Type B pancreatic cell (in vitro differentiated cells): ENCODE measurements around the gene GFPT1. TPM values are rescaled to one million over a fixed set of nuclear protein-coding genes. Genes with fewer than 3 reads are reported as not detected.

Experiments used
- DNase-seq: peaks from one replicate; pipeline ENCODE4 v3.0.0; 2021; ENCODE audit warnings: mixed read lengths; ENCODE audit not compliant: unreplicated experiment; ENCODE audit errors: extremely low spot score
- H3K27ac Mint-ChIP-seq: 2 replicates; pipeline ENCODE4 v1.8.0; 2021; ENCODE audit warnings: mild to moderate bottlenecking, mixed read lengths
- H3K27me3 Mint-ChIP-seq: 2 replicates; pipeline ENCODE4 v1.8.0; 2021; ENCODE audit warnings: mixed read lengths
- H3K36me3 Mint-ChIP-seq: 2 replicates; pipeline ENCODE4 v1.8.0; 2021; ENCODE audit warnings: mixed read lengths
- H3K4me1 Mint-ChIP-seq: one replicate; pipeline ENCODE4 v1.8.0; 2021; ENCODE audit warnings: mixed read lengths; ENCODE audit not compliant: unreplicated experiment
- H3K4me3 Mint-ChIP-seq: 2 replicates; pipeline ENCODE4 v1.8.0; 2021; ENCODE audit warnings: mild to moderate bottlenecking, mixed read lengths
- H3K9me3 Mint-ChIP-seq: 2 replicates; pipeline ENCODE4 v1.8.0; 2021; ENCODE audit warnings: mixed read lengths
- total RNA-seq: library from RNA; stranded (reverse); gene quantifications from 2 replicates; pipeline ENCODE4 v1.2.1, GENCODE V29; 2021; ENCODE audit warnings: low replicate concordance
- TF ChIP-seq, protein P1 (sequence below): fragments of 200-600 bp; sonication (generic); conservative IDR thresholded peaks from 2 replicates; pipeline ENCODE4 v1.5.0; 2021; ENCODE audit warnings: antibody characterized with exemption, mild to moderate bottlenecking

The GFPT1 gene
- total RNA-seq, 1 donor from 2014 or later, result 46.0 TPM

DNA sequence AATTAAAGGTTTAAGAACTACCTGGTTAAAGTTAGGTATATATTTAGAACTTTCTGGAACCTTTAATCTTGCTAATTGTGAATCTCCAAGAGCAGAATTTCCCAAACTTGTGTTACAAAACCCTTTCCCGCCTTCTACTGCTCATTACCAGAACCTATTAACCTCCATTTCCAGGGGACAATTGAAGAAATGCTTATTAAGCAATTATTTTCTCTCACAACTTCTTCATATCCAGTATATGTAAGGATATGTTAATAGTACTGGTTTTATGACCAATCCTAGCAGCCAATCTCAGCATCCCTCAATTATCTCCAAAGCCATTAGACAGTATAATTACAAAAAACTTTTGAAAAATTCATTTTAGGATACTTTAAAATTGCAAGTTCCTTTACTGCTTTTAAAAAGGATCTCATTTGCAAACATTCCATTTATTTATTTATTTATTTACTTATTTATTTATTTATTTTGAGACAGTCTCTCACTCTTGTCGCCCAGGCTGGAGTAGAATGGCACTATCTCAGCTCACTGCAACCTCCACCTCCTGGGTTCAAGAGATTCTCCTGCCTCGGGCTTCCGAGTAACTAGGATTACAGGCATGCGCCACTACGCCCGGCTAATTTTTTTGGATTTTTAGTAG is 3.7 kb downstream of the GFPT1 start:
- no peak overlapping the region for H3K4me3 Mint-ChIP-seq
- no peak for DNase-seq
- H3K4me1 Mint-ChIP-seq, result peaks cover 32% of the 10 kb centered on the region
- TF ChIP-seq, protein P1, sequence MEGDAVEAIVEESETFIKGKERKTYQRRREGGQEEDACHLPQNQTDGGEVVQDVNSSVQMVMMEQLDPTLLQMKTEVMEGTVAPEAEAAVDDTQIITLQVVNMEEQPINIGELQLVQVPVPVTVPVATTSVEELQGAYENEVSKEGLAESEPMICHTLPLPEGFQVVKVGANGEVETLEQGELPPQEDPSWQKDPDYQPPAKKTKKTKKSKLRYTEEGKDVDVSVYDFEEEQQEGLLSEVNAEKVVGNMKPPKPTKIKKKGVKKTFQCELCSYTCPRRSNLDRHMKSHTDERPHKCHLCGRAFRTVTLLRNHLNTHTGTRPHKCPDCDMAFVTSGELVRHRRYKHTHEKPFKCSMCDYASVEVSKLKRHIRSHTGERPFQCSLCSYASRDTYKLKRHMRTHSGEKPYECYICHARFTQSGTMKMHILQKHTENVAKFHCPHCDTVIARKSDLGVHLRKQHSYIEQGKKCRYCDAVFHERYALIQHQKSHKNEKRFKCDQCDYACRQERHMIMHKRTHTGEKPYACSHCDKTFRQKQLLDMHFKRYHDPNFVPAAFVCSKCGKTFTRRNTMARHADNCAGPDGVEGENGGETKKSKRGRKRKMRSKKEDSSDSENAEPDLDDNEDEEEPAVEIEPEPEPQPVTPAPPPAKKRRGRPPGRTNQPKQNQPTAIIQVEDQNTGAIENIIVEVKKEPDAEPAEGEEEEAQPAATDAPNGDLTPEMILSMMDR, result no peak
- peaks cover 24% of the 10 kb centered on the region for H3K36me3 Mint-ChIP-seq
- no peaks in the 10 kb centered on the region for H3K9me3 Mint-ChIP-seq
- no peaks in the 10 kb centered on the region for H3K27me3 Mint-ChIP-seq
- no peak overlapping the region for H3K27ac Mint-ChIP-seq

DNA sequence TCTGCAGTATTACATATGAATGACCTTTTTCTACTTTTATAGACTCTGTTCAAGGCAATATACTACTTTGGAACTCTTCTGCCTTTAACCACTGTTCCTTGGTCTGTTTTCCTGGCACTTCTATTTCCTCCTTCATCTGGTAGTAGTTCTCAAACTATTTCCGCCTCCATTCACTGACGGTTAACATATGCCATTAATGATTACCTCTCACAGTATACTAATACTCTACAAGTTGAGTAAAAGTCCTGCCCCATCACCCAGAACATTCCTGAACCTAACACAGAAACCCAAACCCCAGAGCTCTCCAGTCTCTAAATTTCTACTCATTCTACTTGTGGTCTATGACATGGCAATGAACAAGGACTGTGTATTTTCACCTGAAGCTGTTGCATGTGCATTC is 4.5 kb downstream of the GFPT1 start:
- Mint-ChIP-seq H3K27me3 (no peaks in the 10 kb centered on the region), H3K9me3 (no peaks in the 10 kb centered on the region), H3K4me1 (peaks cover 24% of the 10 kb centered on the region), H3K36me3 (peaks cover 26% of the 10 kb centered on the region), H3K27ac (peak overlapping the region; percentile 48), H3K4me3 (peak overlapping the region; percentile 11)
- no peak for DNase-seq
- TF ChIP-seq, protein P1, result no peak

DNA sequence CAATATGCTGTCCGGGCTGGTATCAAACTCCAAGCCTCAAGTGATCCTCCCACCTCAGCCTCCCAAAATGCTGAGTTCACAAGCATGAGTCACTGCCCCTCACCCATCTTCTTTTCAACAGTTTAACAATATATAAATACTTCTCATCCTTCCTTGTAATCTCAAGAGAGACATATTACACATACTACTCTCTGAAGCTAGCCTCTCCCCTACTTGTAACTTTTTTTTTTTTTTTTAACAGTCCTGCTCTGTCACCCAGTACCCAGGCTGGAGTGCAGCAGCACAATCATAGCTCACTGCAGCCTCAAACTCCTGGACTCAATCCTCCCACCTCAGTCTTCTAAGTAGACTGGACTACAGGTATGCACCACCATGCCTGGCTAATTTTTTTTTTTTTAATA is 5.7 kb downstream of the GFPT1 start:
- H3K4me3 Mint-ChIP-seq, result no peak overlapping the region
- H3K36me3 Mint-ChIP-seq, result peaks cover 29% of the 10 kb centered on the region
- peak overlapping the region; percentile 93 for H3K27ac Mint-ChIP-seq
- no peaks in the 10 kb centered on the region for H3K27me3 Mint-ChIP-seq
- no peak for DNase-seq
- TF ChIP-seq, protein P1, result no peak
- H3K9me3 Mint-ChIP-seq, result no peaks in the 10 kb centered on the region
- H3K4me1 Mint-ChIP-seq, result peaks cover 21% of the 10 kb centered on the region

DNA sequence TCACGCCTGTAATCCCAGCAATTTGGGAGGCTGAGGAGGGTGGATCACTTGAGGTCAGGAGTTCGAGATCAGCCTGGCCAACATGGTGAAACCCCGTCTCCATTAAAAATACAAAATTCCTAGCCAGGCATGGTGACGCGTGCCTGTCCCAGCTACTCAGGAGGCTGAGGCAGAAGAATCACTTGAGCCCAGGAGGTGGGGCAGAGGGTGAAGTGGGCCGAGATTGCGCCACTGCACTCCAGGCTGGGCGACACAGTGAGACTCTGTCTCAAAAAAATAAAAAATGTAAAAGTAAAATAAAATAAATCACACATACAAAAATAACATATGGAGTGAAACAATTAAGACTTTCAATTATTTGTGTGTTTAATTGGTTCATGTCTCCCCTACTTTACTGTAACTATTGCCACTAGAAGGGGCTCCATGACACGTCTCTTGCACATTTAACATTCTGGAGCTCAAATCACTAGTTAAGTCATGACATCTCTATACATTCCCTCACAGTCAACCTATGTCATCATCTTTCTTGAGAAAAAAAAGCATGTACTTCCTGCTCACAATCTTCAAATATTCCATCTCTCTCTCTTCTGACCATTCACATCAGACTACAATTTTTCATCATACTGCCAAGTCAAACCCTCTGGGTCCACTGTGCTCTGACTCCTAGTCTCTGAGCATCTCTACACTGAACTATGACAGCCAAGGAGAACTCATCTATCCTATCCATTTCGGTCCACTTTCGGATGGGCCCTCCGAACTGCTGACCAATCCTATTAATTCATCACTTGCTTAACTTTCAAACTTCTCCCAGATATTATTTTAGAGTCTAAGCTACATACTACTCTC is 6.7 kb downstream of the GFPT1 start:
- H3K9me3 Mint-ChIP-seq, result no peaks in the 10 kb centered on the region
- H3K36me3 Mint-ChIP-seq, result peaks cover 36% of the 10 kb centered on the region
- peak overlapping the region; percentile 40 for H3K27ac Mint-ChIP-seq

DNA sequence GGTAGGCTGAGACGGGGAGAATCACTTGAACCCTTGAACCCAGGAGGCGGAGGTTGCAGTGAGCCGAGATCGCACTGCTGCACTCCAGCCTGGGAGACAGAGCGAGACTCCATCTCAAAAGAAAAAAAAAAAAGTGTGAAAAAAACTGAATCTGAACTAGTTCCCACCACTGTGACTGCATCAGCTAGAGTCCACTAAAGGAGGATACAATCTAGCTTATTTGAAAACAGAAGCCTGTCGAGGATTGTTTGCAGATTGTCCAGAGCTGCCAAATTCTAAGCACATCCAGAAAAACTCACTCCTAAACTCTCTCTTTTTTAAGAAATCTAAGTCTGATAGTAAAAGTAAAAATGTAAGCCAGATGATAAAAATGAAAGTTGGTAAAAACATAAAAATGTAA is 10.6 kb downstream of the GFPT1 start:
- peaks cover 6% of the 10 kb centered on the region for H3K4me1 Mint-ChIP-seq
- TF ChIP-seq, protein P1, result no peak
- no peaks in the 10 kb centered on the region for H3K27me3 Mint-ChIP-seq
- no peak overlapping the region for H3K4me3 Mint-ChIP-seq
- H3K9me3 Mint-ChIP-seq, result no peaks in the 10 kb centered on the region
- H3K27ac Mint-ChIP-seq, result no peak overlapping the region
- H3K36me3 Mint-ChIP-seq, result peaks cover 30% of the 10 kb centered on the region
- DNase-seq, result no peak

More for the DNA sequence above, 6.7 kb downstream of the GFPT1 start:
- TF ChIP-seq, protein P1, result no peak
- Mint-ChIP-seq H3K4me1 (peaks cover 19% of the 10 kb centered on the region), H3K27me3 (no peaks in the 10 kb centered on the region), H3K4me3 (peak overlapping the region; percentile 16)
- no peak for DNase-seq
